RWPE1 (cell line): ENCODE measurements around the gene SHLD1.

Source experiments
- CTCF ChIA-PET: fragments of 350-600 bp; sonication (Branson Sonifier 250); formaldehyde crosslinking; extraction: SDS; loops from one replicate; lab custom pipeline; 2021; lab: Yijun Ruan, JAX
- POLR2A ChIA-PET: fragments of 400-600 bp; formaldehyde crosslinking; extraction: SDS; loops from one replicate; lab custom pipeline; 2020; ENCODE audit warnings: antibody characterized with exemption; ENCODE audit not compliant: low non-redundant PET; lab: Yijun Ruan, JAX
- DNase-seq: peaks from one replicate; pipeline ENCODE4 v3.0.0; 2012; ENCODE audit warnings: low spot score
- H3K27ac ChIP-seq: fragments of 450-650 bp; 2 replicates; pipeline ENCODE4 v1.5.1; 2017
- TF ChIP-seq, protein P1 (sequence below): fragments of 450-650 bp; conservative IDR thresholded peaks from 2 replicates; pipeline ENCODE4 v1.5.1; 2017; ENCODE audit warnings: low read depth, mild to moderate bottlenecking

Gene SHLD1

DNA sequence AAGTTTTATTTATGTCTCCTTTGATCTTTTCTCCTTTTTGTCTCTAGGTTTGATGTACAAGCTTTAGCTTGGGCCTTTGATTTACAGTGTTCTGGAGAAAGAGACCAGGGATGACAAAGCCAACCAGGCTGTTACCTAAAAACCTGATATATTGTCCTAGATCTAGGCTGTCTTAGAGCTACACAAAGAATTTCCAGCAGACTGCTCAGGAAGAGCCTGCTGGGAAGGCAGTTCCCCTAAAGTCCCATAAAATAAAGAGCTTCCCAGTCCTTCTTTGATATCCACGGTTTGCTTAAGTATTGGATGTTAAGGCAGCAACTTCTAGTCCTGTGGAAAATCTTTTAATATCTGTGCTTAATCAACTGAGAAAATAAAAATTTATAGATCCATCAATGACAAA, 70.5 kb downstream of the SHLD1 start:
- ChIA-PET POLR2A (no interaction called here), CTCF (no interaction called here)
- TF ChIP-seq, protein P1, sequence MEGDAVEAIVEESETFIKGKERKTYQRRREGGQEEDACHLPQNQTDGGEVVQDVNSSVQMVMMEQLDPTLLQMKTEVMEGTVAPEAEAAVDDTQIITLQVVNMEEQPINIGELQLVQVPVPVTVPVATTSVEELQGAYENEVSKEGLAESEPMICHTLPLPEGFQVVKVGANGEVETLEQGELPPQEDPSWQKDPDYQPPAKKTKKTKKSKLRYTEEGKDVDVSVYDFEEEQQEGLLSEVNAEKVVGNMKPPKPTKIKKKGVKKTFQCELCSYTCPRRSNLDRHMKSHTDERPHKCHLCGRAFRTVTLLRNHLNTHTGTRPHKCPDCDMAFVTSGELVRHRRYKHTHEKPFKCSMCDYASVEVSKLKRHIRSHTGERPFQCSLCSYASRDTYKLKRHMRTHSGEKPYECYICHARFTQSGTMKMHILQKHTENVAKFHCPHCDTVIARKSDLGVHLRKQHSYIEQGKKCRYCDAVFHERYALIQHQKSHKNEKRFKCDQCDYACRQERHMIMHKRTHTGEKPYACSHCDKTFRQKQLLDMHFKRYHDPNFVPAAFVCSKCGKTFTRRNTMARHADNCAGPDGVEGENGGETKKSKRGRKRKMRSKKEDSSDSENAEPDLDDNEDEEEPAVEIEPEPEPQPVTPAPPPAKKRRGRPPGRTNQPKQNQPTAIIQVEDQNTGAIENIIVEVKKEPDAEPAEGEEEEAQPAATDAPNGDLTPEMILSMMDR = no peak
- H3K27ac ChIP-seq = no peak overlapping the region
- no peak for DNase-seq

- TF ChIP-seq, protein P1 = no peak
- no peak for DNase-seq
- ChIA-PET CTCF (no interaction called here), POLR2A (no interaction called here)
- H3K27ac ChIP-seq = no peak overlapping the region; the same call in 1 of the 2 replicates
These were observed 71.5 kb downstream of the SHLD1 start for GRCh38 chr20:5821627-5822215.

- CTCF ChIA-PET = no interaction called here
- no peak overlapping the region for H3K27ac ChIP-seq
- no peak for DNase-seq
- TF ChIP-seq, protein P1 = no peak
- POLR2A ChIA-PET = no interaction called here
These were observed 72.4 kb downstream of the SHLD1 start for GRCh38 chr20:5822569-5822968.

- ChIA-PET CTCF (interaction anchor here (1.2 kb wide), 1 partner anchor 179 kb away, joined by 3 read pairs; no protein-coding TSS in a partner anchor), POLR2A (no interaction called here)
- TF ChIP-seq, protein P1 = no peak
- no peak overlapping the region for H3K27ac ChIP-seq
- DNase-seq = no peak
These were observed 75.0 kb downstream of the SHLD1 start for GRCh38 chr20:5825130-5825719.

DNA sequence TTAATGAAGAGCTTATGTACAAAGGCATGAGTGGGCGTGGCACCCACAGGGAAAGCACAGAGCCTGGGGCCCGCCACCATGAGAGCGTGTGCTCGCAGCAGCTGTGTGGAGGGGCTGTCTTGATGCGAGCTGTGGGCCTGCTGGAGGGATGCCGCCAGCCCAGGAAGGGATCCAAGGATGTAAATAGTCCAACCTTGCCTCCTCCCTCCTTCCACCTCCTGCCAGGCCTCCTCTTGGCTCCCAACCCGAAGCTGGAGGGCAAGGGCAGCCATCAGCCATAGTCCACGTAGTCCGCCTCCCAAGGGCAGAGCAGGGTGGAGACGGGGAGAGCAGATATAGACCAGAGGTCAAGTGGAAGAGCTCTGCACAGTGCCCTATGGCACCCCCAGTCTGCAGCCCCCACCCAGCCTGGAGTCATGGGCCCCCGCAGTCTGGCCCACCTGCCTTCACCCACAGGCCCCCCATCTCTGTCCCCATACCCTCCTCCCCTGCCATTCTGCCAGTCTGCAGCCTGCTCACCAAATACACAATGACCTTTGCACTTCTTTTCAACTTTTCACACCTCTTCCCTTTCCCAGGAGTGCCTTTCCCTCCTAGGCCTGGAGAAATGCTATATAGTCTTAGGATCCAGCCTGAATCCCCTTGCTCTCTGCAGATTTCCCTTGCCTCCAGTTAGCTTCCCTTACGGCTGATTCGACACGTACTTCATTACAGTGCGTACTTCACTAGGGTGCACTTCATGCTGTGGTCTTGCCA, 77.1 kb downstream of the SHLD1 start:
- TF ChIP-seq, protein P1 = no peak
- no peak for DNase-seq
- ChIA-PET POLR2A (no interaction called here), CTCF (no interaction called here)
- H3K27ac ChIP-seq = no peak overlapping the region

GRCh38 chr20:5827861-5828260, 77.7 kb downstream of the SHLD1 start:
- DNase-seq = no peak
- ChIA-PET POLR2A (no interaction called here), CTCF (no interaction called here)
- TF ChIP-seq, protein P1 = no peak
- no peak overlapping the region for H3K27ac ChIP-seq
